Gastrocnemius medialis (tissue), 4 donors: ENCODE results near the gene ENOPH1.

Experiments used
- POLR2A ChIP-seq, 2 donors: fragments of 450-650 bp; IDR thresholded peaks; one replicate each; pipeline ENCODE4 v1.6.1; 2017; ENCODE audit warnings: antibody characterized with exemption in 2 of 2, mild to moderate bottlenecking in 2 of 2, moderate library complexity in 2 of 2
- TF ChIP-seq, protein P1 (sequence below), 5 experiments: fragments of 450-650 bp in 3 of 5; fragments of 200-600 bp in 2 of 5; sonication (generic) in 2 of 5; IDR thresholded peaks in 4 of 5; conservative IDR thresholded peaks in 1 of 5; 1 replicate in 4 of 5; 2 replicates in 1 of 5; pipeline ENCODE4 v1.5.1; 2016 to 2019; ENCODE audit warnings: antibody characterized with exemption in 5 of 5, mild to moderate bottlenecking in 3 of 5, moderate library complexity in 3 of 5

- TF ChIP-seq, protein P1, sequence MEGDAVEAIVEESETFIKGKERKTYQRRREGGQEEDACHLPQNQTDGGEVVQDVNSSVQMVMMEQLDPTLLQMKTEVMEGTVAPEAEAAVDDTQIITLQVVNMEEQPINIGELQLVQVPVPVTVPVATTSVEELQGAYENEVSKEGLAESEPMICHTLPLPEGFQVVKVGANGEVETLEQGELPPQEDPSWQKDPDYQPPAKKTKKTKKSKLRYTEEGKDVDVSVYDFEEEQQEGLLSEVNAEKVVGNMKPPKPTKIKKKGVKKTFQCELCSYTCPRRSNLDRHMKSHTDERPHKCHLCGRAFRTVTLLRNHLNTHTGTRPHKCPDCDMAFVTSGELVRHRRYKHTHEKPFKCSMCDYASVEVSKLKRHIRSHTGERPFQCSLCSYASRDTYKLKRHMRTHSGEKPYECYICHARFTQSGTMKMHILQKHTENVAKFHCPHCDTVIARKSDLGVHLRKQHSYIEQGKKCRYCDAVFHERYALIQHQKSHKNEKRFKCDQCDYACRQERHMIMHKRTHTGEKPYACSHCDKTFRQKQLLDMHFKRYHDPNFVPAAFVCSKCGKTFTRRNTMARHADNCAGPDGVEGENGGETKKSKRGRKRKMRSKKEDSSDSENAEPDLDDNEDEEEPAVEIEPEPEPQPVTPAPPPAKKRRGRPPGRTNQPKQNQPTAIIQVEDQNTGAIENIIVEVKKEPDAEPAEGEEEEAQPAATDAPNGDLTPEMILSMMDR (IDR thresholded peaks at IDR 0.05 in 4 of 5, conservative IDR thresholded peaks at IDR 0.05 in 1 of 5), result no peak
- TF ChIP-seq POLR2A (IDR thresholded peaks at IDR 0.05), result no peak
Observed at GRCh38 chr4:82422616-82423015, 7.8 kb upstream of the ENOPH1 start.
